ENCODE results near the gene CLIC4.

GRCh38 chr1:24702511-24703293 lies 42.5 kb upstream of the CLIC4 start:
- TF ChIP-seq CTCF (optimal IDR thresholded peaks at IDR 0.05 in 1 of 3, IDR thresholded peaks at IDR 0.05 in 1 of 3, conservative IDR thresholded peaks at IDR 0.05 in 1 of 3; ENCODE audit: extremely low read depth in 1 of 3, insufficient read depth in 2 of 3, low read length in 3 of 3): no peak
- TF ChIP-seq EZH2 (IDR thresholded peaks at IDR 0.05; ENCODE audit: low read length): no peak

All from keratinocyte (primary cell).